ENCODE measurements around the gene AKT2.
"Not testable (repeated sequence)": the region's sequence is repeated elsewhere in the genome, so short reads cannot be mapped to it uniquely, and the experiment has no call there.

The AKT2 gene

DNA sequence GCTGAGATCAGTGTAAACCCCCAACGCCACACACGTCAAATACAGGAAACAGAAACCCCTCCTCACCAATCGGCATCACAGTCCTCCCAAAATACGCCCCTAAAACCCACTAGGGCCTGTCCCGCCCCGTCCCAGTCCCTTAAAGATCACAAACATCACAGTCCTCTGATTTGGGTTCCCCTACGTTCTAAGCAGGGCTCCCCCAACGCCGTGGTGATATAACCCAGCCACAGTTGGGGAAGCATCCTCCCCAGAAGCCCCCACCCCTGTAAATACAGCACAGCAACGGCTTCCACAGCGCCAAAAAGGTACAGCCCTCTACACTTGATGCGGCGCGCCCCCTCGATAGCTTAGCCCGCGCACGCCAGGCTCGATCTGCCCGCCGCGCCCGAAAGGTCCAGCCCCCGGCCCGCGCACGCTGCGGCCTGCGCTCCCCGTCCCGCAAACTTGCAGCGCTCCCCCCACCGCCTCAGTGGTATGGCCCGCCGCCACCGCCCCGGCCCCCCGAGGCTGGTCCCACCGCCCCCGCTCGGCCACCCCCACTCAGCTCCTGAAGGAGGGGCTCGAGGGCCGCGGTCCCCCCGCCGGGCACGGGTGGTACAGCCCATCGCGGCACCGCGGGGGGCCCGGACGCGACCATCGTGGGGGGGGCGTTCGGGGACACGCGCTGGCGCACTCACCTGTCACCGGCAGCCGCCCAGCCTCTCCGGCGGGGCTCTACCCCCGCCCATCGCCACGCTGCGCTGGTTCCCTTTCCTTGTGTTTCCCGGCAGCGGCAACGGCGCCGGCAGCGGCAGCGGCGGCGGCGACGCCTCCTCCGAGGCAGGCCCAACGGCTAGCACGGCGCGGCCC, at the start of gene AKT2:
AKT2 (minus strand) TSS at position 845 of the 852 bp plus-strand sequence. CDS start 20,078 bp downstream, outside the sequence.
- no peak for DNase-seq (ENCODE audit: low read depth)

DNA sequence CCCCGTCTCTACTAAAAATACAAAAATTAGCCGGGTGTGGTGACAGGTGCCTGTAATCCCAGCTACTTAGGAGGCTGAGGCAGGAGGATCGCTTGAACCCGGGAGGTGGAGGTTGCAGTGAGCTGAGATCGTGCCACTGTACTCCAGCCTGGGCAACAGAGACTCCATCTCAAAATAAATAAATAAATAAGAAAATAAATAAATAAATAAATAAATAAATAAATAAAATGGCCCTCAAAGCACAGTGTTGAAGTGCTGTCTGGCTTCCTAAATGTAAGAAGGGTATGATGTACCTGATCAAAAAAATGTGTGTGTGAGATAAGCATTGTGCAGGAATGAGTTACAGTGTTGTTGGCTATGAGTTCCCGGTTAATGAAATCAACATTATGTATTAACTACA, 47.9 kb upstream of the AKT2 start:
- not testable (repeated sequence) for DNase-seq (ENCODE audit: low read depth)

DNA sequence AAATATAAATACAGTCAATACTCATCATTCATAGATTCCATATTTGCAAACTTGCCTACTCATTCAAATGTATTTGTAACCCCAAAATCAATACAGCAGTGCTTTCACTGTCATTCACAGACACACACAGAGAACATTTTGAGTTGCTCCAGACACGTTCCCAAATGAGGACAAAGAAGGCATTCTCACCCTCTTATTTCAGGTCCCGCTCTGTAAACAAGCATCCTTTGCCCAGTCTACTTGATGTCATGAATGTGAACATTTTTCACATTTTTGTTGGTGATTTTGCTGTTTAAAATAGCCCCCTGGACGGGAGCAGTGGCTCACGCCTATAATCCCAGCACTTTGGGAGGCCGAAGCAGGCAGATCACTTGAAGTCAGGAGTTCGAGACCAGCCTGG, 47.5 kb upstream of the AKT2 start:
- no peak for DNase-seq (ENCODE audit: low read depth)

DNA sequence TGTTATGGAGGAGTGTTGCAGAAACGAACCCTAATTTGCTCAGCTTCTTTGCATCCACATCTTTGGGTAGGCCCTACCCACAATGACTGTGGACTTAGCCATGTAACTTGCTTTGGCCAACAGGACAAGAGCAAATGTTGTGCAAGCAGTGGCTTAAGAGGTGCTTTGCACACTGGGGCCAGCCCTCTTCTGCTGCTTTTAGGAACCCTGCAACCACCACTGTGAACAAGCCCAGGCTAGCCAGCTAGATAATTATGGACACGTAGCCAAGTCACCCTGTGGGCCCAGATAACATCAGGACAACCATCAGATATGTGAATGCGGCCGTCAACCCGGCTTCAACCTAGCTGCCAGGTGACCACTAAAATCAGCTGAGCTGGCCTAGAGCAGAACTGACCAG, 45.9 kb upstream of the AKT2 start:
- no peak for DNase-seq (ENCODE audit: low read depth)

DNA sequence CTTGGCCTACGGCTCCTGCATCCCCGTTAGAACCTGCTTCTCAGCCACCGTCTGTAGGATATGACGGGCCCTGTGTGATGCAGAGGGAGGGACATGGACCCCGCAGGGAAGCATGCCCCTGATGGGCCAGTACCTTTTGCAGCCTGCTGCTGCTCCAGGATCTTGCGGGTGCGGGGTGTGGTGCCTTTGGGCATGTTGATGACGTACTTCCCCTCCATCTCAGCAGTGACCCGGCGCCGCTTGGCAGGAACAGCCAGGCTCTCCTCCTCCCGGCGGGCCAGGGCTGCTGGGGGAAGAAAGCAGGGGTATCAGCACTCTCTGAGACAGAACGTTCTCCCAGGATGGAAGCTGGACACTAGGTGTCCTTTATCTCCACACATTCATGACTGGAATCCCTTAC, 41.1 kb upstream of the AKT2 start:
- DNase-seq (ENCODE audit: low read depth), result no peak

DNA sequence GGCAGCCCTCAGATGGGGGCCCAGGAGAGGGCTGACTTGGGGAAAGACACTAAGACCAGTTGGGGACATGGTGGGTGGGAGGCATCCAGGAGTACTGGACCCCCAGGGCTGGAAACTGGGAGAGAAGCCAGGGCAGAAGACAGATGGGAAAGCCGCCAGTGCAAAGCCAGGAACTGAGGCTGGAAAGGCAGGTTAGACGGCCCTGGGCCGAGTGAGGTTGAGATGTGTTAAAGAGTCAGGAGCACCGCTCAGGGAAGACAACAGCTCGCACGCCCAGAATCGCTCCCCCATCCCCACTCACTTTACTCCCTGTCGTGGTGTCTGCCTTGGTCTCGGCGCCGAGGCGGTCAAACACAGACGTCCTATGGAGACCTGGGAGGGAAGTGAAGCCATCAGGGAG, 38.6 kb upstream of the AKT2 start:
- no peak for DNase-seq (ENCODE audit: low read depth)

DNA sequence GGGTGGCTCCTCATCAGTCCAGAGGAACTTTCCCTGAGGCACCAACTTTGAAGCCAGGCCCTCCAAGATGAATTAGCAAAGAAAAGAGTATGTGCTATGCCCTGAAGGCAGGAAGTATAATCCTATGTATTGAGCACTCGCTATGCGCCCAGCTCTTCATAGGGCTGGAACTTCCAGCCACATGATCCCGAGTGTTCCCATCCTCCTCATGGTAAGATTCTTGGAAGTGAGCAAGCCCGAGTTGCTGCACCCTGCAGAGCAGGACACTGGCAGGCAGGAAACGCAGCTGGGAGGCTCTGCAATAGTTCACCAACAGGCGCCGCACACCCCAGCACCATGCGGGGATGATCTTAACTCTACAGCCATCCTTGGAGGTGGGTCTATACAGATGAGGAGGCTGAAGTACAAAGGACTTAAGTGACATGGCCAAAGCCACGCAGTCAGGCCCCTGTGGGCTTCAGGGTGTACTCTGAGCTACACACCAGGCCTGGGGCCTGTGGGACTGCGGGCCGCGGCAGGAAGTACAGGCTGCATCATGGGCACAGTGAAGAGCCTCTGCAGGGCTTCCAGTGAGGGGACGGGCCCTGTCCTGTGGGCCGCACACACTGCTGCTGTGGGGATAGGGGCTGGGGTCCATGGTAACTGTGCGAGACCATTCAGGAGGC, 37.9 kb upstream of the AKT2 start:
- DNase-seq (ENCODE audit: low read depth), result no peak

DNA sequence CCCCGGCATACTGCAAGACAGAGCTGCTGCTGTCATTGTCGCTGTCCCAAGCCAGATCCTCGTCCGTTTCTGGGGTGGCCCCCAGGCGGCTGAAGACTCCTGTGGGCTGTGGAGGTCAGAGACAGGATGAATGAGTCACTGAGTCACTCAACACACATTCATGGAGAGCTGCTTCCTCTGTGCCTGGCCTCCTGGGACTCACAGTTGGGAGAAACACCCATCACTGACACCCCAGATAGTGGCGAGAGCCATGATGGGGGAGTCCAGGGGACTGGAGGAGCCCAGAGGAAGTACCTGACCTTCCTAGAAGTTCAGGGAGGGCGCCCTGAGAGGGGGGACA, 37.1 kb upstream of the AKT2 start:
- no peak for DNase-seq (ENCODE audit: low read depth)

DNA sequence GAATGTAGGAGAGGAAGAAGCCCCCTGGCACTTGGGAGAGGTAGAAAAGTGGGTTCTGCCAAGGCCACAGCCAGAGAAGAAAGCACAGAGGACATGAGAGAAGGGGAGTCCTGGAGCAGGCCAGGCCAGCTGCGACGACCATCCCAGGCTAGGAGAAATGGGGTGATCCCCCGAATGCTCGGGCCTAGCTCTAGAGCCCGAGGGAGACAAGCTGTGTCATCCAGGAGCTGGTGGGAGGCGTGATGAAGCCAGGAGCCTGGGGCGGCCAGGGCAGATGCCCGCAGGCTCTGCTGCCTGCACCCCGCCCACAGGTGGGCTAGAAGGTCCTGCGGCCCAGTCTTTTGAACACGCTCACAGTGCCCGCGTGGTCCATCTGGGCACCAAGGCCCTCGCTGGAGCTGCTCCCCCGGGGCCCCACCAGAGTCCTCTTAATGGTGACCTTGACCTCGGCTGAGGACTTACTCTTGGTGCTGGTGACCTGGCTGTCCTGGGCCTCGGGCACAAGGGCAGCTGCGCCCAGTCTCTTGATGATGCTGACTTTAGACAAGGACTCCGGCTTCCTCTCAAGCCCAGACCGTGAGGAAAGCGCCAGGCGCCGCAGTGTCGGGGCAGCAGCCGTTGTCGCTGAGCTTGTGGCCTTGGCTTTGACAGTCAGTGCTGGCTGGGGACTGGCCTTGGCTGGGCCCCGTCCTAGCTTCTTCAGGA, 36.6 kb upstream of the AKT2 start:
- DNase-seq (ENCODE audit: low read depth), result no peak

DNA sequence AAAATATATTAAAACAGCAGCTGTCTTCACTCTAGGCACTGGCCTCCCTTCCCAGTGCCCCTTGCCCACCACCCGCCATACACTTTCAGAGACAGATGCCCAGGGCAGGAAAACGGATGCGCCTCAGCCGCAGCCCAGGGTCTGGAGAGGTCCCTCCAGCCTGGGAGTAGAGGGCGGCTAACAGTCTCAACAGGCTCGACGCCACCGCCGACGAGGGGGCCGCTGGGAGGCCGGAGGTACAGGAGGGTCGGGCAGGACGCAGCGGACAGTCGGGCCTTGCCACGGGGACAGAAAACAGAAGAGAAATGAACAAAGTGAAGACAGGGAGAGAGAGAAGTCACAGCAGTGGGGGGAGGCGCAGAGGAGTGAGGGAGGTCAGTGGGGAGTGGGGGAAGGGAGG, 35.9 kb upstream of the AKT2 start:
- no peak for DNase-seq (ENCODE audit: low read depth)

DNA sequence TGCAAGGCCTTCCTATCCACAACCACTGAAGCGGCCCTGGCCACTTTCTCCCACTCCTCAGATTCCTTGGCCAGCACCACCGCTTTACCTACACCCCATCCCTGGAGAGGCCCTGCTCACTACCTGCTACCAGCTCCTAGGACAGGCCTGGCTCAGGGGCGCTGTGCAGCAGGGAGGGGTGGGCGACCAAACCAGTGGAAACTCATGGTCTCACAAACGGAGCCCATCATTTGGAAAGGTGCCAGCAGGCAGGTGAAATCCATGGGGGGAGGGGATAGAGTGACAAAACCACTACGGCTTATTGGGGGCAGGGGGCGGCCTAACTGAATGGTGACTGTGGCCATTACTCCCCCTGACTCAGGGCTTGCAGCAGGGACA, 35.4 kb upstream of the AKT2 start:
- DNase-seq (ENCODE audit: low read depth), result no peak

DNA sequence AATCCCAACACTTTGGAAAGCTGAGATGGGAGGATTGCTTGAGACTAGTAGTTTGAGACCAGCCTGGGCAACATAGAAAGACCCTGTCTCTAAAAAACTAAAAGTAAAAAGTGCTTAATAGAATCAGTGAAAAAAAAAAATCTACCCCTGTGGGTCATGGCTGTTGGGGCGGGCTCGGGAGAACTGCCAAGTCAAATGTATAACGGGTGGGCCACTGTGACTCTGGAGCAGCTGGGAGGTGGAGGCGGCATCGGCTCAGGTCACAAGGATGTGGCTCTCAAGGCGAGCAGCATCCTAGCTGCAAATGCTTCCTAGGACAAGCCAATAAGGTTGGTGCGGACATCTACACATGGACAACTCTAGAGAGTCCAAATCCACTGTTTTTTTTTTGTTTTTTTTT, 32.2 kb upstream of the AKT2 start:
- DNase-seq (ENCODE audit: low read depth), result no peak

DNA sequence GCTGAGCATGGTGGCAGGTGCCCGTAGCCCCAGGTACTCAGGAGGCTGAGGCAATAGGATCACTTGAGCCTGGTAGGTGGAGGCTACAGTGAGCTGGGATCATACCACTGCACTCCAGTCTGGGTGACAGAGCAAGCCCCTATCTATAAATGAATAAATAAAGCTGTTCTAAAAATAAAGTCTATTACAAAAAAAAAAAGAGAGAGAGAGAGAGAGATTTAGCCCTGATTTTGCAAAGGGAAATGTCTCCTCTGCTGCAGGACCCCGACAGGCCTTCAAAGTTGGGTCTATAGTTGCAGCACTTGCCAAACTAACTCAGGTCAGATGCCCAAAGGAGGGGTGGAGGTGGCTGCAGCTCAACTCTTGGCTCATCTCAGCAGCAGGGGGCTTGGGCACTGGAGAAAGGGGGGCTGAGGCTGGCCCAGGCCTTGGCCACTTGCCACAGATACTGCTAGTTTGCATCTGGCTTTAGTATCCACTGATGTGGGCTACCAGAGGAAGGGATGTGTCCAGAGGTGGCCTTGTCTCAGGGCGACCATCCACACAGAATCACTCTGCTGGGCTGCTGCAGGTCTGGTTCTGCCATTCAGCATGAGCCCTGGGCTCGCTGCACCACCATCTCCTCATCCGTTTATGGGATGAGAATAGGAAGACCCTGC, 30.8 kb upstream of the AKT2 start:
- DNase-seq (ENCODE audit: low read depth), result no peak

DNA sequence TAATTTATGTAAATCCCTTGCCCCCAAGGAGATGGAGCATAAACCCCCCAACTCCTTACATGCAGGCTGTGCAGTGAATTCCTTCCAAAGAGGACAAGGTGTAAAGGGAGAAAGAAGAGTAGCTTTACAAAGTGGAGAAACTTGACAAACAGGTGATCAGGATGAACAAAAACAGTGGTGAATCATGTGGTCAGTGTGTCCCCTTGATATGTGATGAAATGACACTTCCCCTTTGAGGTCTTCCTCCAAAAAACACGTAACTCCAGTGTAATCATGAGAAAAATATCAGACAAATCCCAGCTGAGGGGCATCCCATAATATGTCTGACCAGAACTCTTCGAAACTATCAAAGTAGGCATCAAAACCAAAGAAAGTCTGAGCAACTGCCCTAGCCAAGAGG, 29.5 kb upstream of the AKT2 start:
- no peak for DNase-seq (ENCODE audit: low read depth)

DNA sequence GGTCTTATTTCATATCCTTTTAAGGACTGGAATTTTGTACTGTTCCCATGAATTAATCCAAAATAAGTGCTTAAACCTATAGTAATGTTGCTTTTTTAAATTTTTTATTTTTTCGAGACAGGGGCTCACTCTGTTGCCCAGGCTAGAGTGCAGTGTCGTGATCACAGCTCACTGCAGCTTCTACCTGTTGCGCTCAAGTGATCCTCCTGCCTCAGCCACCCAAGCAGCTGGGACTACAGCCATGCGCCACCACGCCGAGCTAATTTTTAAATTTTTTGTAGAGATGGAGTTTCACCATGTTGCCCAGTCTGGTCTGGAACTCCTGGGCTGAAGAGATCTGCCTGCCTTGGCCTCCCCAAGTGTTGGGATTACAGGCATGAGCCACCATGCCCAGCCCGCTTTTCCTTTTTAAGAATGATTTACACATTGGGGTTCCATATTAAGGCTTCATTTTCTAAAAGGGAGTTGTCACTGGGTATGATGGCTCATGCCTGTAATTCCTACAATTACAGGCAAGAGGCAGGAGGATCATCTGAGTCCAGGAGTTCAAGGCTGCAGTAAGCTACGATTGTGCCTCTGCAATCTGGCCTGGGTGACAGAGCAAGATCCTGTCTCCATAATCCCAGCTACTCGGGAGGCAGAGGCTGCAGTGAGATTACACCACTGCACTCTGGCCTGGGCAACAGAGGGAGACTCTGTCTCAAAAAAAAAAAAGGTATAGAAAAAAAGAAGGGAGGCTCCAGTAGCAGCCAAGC, 28.3 kb upstream of the AKT2 start:
- DNase-seq (ENCODE audit: low read depth), result no peak

DNA sequence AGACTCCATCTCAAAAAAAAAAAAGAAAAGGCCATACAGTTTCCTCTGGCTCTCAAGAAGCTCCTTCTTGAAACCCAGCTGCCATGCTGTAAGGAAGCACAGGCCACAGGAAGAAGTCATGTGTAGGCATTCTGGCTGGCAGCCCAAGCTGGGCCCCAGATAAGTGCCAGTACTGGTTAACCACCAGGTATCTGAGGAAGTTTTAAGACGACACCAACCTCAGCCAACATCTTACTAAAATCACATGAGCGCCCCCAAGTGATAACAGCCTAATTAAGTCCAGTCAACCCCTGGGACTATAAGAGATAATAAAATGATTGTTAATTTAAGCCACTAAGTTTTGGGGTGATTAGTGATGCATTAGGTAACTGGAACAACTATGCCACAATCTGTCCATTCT, 27.4 kb upstream of the AKT2 start:
- DNase-seq (ENCODE audit: low read depth), result no peak

DNA sequence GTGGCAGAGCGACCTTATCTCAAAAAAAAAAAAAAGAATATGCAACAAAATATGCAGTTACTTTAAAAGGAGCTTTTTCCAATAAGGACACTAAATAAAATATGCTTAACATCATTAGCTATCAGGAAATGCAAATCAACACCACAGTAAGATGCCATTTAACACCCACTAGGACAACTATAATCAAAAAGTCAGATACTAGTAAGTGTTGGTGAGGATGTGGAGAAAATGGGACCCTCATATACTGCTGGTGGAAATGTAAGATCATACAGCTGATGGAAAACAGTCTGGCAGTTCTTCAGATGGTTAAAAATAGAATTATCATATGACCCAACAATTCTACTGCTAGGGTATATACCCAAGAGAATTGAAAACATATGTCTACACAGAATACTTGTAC, 24.5 kb upstream of the AKT2 start:
- DNase-seq (ENCODE audit: low read depth), result no peak

DNA sequence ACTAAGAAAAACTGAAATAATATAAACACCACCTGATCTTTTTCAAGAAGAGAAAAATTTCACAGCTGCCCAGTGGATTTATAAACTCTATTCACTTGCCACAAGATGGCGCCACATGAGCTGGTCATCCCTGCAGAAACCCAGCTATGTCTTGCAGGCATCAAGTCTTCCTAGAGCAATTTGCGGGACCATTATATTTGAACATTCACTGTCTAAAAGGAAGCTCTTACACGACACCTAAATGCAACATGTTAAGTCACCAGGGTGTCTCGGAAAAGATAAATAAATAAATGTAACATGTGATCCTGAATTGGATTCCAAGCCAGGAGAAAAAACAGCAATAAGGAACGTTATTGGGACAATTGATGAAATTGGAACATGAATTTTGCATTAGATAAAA, 20.3 kb upstream of the AKT2 start:
- peak; percentile 76 for DNase-seq (ENCODE audit: low read depth)

DNA sequence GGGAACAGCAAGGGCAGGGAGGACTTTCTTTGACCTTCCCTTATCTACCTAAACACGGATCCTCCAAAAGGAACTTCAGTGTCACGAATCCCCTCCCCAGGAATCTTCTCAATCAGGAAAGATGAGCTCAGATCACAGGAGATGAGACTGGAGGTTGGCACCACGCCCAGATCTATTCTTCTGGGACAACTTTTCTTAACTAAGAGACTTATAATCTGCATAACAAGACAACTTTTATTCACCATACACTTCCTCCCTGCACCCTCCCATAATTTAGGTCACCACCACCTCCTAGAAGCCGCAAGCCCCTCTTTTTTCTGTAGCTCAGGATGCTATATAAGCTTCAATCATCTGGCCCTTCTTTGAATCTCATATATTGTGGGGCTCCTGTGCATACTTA, 19.2 kb upstream of the AKT2 start:
- no peak for DNase-seq (ENCODE audit: low read depth)

DNA sequence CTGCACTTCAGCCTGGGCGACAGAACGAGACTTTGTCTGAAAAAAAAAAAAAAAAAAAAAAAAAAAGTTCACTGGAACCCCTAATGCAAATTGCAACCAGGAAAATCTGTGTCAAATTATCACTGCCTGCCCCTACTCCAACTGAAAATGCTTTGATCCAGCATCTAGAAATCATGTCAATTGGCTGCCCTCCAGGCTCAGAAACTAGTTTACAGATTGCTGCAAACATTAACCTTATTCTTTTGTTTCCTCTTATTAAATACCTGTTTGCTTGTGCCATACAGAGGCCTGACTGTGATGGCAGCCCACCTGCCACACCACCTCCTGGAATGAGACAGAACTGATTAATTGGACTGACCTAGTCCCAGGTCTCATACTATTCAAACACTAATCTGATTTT, 18.6 kb upstream of the AKT2 start:
- no peak for DNase-seq (ENCODE audit: low read depth)

DNA sequence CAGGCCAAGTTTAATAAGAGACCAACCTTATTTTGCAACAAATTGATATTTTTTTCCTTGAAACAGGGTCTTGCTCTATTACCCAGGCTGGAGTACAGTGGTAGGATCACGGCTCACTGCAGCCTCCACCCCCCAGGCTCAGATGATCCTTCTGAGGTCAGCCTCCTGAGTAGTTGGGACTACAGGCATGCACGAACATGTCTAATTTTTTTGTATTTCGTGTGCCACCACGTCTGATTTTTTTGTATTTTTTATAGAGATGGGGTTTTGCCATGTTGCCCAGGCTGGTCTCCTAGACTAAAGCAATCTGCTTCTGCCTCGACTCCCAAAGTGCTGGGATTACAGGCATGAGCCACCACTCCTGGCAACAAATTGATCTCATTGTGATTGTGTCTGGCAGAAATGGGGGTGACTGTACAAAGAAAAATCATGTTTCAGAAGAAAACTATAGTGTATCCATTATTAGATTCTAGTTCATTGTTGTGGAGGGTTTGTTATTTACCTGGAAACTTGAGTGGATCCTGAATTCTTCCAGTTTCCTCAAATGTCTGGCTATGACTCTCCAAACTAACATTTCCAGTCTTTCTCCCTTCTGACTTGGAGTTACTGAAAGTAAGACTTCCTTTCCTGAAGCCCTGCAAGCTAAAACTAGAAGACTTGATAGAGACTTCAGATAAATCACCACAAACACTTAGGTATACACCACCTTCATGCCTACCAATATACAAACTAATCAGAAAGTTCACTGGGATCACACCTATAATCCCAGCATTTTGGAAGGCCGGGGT, 17.3 kb upstream of the AKT2 start:
- no peak for DNase-seq (ENCODE audit: low read depth)

Data from CMK (cell line).